GM13976 (cell line): ENCODE data around the gene DDIAS.

ENCODE experiments used
- DNase-seq: peaks from one replicate; pipeline ENCODE4 v3.0.0; 2012; ENCODE audit warnings: low spot score
- in situ Hi-C: fragments of 300-500 bp; cut with MboI; formaldehyde crosslinking; loops from one replicate; pipeline ENCODE4 v1.12.0; 2022; ENCODE audit warnings: low sequenced_read_pairs, mixed read lengths, inconsistent platforms; ENCODE audit not compliant: unreplicated experiment
- TF ChIP-seq, protein P1 (sequence below): IDR thresholded peaks from 2 replicates; pipeline ENCODE4 v1.5.1; 2012; ENCODE audit warnings: borderline replicate concordance, mild to moderate bottlenecking; ENCODE audit not compliant: insufficient read depth; ENCODE audit errors: extremely low read depth, missing control alignments, control extremely low read depth

The DDIAS gene

GRCh38 chr11:82896183-82896582 is 5.4 kb upstream of the DDIAS start:
- in situ Hi-C loops: no loop called here
- no peak for DNase-seq
- TF ChIP-seq, protein P1, sequence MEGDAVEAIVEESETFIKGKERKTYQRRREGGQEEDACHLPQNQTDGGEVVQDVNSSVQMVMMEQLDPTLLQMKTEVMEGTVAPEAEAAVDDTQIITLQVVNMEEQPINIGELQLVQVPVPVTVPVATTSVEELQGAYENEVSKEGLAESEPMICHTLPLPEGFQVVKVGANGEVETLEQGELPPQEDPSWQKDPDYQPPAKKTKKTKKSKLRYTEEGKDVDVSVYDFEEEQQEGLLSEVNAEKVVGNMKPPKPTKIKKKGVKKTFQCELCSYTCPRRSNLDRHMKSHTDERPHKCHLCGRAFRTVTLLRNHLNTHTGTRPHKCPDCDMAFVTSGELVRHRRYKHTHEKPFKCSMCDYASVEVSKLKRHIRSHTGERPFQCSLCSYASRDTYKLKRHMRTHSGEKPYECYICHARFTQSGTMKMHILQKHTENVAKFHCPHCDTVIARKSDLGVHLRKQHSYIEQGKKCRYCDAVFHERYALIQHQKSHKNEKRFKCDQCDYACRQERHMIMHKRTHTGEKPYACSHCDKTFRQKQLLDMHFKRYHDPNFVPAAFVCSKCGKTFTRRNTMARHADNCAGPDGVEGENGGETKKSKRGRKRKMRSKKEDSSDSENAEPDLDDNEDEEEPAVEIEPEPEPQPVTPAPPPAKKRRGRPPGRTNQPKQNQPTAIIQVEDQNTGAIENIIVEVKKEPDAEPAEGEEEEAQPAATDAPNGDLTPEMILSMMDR: no peak

DNA sequence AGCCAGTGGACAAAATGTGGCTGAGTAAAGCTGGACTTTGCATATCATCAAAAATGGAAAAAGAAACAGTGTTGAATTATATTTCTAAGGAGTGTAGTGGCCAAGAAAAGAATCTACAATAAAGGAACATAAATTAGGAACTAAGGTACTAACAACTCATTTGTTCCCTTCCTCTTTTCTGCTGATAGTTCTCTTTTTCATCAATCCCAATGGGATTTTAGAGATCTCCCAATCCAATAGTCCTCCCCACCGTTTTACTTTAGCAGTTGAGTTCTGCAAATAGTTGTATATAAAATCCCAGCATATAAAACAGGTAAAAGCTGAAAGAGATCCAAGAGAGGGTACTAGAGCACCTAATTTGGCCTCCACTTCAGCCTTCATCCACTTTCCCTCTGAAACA is 3.3 kb upstream of the DDIAS start:
- DNase-seq: no peak
- TF ChIP-seq, protein P1: no peak
- in situ Hi-C loops: no loop called here

DNA sequence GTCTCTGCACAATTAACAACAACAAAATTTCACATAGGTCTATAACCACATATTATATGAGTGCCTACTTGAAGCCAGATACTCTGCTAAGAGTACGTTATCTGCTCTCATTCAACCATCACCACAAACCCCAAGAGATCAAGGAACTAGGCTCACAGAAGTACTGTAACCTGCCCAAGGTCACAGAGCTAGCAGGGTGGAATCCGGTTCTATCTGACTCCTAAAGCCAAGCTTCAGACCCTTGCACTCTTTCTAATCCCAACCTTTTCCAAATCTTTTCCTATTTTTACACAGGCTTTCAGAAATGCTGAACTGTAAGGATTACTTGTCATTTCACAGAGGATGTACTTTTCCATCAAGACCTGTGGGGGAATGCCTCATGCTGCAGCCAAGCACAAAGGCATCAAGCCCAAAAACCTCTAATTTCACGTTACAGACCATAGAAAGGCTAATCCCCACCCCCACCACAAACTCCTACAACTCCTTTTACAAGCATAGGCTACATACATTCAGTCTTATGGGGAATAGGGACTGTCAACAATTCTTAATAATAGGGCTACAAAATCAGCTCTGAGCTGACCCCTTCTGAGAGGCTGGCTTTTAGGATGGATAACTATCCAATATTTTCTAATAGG is 2.2 kb upstream of the DDIAS start:
- in situ Hi-C loops: no loop called here
- TF ChIP-seq, protein P1: no peak

GRCh38 chr11:82899957-82900276 is 1.6 kb upstream of the DDIAS start:
- in situ Hi-C loops: loop anchor here (10.0 kb wide), 1 partner anchor 175 kb away; the partner anchor contains the start of gene RAB30

More for the DNA sequence above, 2.2 kb upstream of the DDIAS start:
- no peak for DNase-seq

DNA sequence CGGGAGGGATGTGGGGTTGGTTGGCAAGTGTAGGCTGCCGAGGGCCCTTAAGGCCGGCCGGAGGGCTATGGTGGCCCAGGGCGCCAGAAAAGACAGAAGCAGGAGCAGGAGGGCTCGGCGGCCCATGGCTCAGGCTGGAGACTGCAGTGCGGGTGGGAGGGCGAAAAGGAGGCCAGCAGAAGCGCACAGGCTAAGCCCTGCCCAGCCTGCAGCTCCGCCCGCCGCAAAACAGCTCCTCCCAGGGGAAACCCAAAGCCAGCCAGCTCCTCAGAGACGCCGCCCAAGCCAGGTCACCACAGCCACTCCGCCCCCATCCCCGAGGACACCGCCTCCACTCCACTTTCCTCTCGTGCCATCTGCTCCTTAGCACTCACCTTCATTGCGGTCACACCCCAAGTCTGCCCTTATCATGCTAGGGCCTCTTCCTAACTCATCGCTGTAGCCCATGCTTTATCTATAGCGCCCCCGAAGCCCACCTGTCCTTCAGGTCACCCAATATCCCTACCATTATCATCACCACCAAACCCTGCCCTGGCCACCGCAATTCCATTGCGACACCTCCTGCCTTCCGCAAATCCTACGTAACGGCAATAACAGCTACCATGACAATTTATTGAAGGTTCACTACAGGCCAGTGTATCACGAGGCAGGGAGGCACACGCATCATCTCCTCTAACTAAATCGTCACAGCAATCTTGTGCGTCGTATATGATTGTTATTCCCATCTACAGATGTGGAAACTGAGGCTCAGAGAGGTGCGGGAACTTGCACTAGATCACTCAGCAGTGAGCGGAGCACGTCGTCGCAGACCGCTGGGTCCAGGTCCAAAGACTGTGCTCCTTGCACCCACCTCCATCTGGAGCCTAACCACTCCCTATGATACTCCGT is 1.0 kb upstream of the DDIAS start, which contains the start of gene PRCP:
Gene PRCP, minus strand, starts transcription at position 154 of the 888 bp plus-strand sequence. Its CDS starts 28 bp downstream, at position 126.
- in situ Hi-C loops: loop anchor here (10.0 kb wide), 1 partner anchor 174 kb away; the partner anchor contains the start of gene RAB30
- TF ChIP-seq, protein P1: no peak
- DNase-seq: peak; percentile 95

More at GRCh38 chr11:82899957-82900276, 1.6 kb upstream of the DDIAS start:
- no peak for DNase-seq
- TF ChIP-seq, protein P1: no peak

- in situ Hi-C loops: loop anchor here (10.0 kb wide), 1 partner anchor 173 kb away; the partner anchor contains the start of gene RAB30
Observed at GRCh38 chr11:82901922-82902485, 468 bp downstream of the DDIAS start.

More at GRCh38 chr11:82901922-82902485, 468 bp downstream of the DDIAS start:
- TF ChIP-seq, protein P1: no peak
- DNase-seq: no peak
